Panc1 (cell line): ENCODE measurements around the gene SYTL3. TPM values are rescaled to one million over a fixed set of nuclear protein-coding genes. Genes with fewer than 3 reads are reported as not detected.

Experiments
- ATAC-seq: fragments of 200-7000 bp; cut with Tn5 transposase; 2 replicates; pipeline ENCODE4 v1.9.1; 2020; ENCODE audit warnings: mild to moderate bottlenecking, moderate library complexity
- BruUV-seq: library from RNA; stranded (reverse); fragments of 400-500 nt; replicated peaks from 2 replicates; lab custom pipeline; 2021; lab: Mats Ljungman, UMichigan
- CTCF ChIA-PET: fragments of 300-600 bp; sonication (Branson Sonifier 250); formaldehyde crosslinking; loops from one replicate; lab custom pipeline; 2022; ENCODE audit warnings: antibody characterized with exemption; lab: Charles Lee
- POLR2A ChIA-PET: fragments of 300-600 bp; sonication (Branson Sonifier 250); formaldehyde crosslinking; loops from one replicate; lab custom pipeline; 2022; ENCODE audit warnings: antibody characterized with exemption; lab: Charles Lee
- DNase-seq: peaks from one replicate; pipeline ENCODE4 v3.0.0-alpha.2; 2010; ENCODE audit warnings: low read depth, low spot score
- H3K27ac ChIP-seq: 2 replicates; pipeline ENCODE4 v1.5.1; 2011; ENCODE audit warnings: mild to moderate bottlenecking, low read length, inconsistent platforms
- H3K27me3 ChIP-seq: fragments of 200-500 bp; sonication (Bioruptor generic); 2 replicates; pipeline ENCODE4 v1.6.0; 2014; ENCODE audit warnings: low read length, inconsistent platforms; ENCODE audit not compliant: control insufficient read depth, insufficient read depth
- H3K36me3 ChIP-seq: fragments of 200-500 bp; sonication (Bioruptor generic); 2 replicates; pipeline ENCODE4 v1.5.1; 2014; ENCODE audit warnings: inconsistent platforms, mild to moderate bottlenecking, low read length, moderate library complexity; ENCODE audit not compliant: control insufficient read depth, insufficient read depth
- H3K4me1 ChIP-seq: 2 replicates; pipeline ENCODE4 v1.5.1; 2011; ENCODE audit warnings: inconsistent platforms, mild to moderate bottlenecking, low read length, moderate library complexity; ENCODE audit not compliant: control insufficient read depth, insufficient read depth
- H3K4me3 ChIP-seq, 2 experiments: 2 replicates each; pipeline ENCODE4 v1.5.1; 2011 to 2012; ENCODE audit warnings: low read depth in 2 of 2, low read length in 2 of 2, mild to moderate bottlenecking in 2 of 2, inconsistent platforms in 1 of 2, moderate library complexity in 1 of 2
- H3K9me3 ChIP-seq: fragments of 200-500 bp; sonication (Bioruptor generic); 2 replicates; pipeline ENCODE4 v1.5.1; 2014; ENCODE audit warnings: low read depth, mild to moderate bottlenecking, inconsistent platforms, low read length, moderate library complexity; ENCODE audit not compliant: control insufficient read depth, insufficient read depth
- POLR2AphosphoS5 ChIP-seq: IDR thresholded peaks from 2 replicates; pipeline ENCODE4 v1.6.1; 2012; ENCODE audit warnings: mild to moderate bottlenecking, low read depth, low read length, moderate library complexity
- SIN3A ChIP-seq: IDR thresholded peaks from 2 replicates; pipeline ENCODE4 v1.6.1; 2012; ENCODE audit warnings: low read depth, mild to moderate bottlenecking, low read length, moderate library complexity, borderline replicate concordance; ENCODE audit not compliant: insufficient read depth
- TCF7L2 ChIP-seq: IDR thresholded peaks from 2 replicates; pipeline ENCODE4 v1.6.1; 2011; ENCODE audit warnings: mild to moderate bottlenecking, low read depth, low read length, inconsistent platforms
- in situ Hi-C: cut with HindIII; loops from 2 replicates; pipeline ENCODE4 v1.10.0; 2016; ENCODE audit warnings: low sequenced_read_pairs, low pct_unique_long_range_greater_than_20kb
- intact Hi-C: fragments of 100-400 bp; cut with micrococcal nuclease; formaldehyde crosslinking; loops from one replicate; pipeline ENCODE4 v1.10.0; 2022; ENCODE audit not compliant: unreplicated experiment
- total RNA-seq: library from RNA; stranded (reverse); gene quantifications from one replicate; pipeline ENCODE4 v1.2.1, GENCODE V29; 2021; ENCODE audit not compliant: unreplicated experiment
- TF ChIP-seq, protein P1 (sequence below), 2 experiments: IDR thresholded peaks; 2 replicates each; pipeline ENCODE4 v1.6.1; 2011 to 2012; ENCODE audit warnings: low read depth in 2 of 2, control low read depth in 1 of 2, low read length in 1 of 2, mild to moderate bottlenecking in 1 of 2, moderate library complexity in 1 of 2; ENCODE audit not compliant: insufficient read depth in 1 of 2
- TF ChIP-seq, protein P2 (sequence below): fragments of 450-650 bp; IDR thresholded peaks from 2 replicates; pipeline ENCODE4 v1.5.1; 2017; ENCODE audit warnings: mild to moderate bottlenecking

Gene SYTL3
- total RNA-seq, 1 experiment from 2014 or later = 1.4 TPM

DNA sequence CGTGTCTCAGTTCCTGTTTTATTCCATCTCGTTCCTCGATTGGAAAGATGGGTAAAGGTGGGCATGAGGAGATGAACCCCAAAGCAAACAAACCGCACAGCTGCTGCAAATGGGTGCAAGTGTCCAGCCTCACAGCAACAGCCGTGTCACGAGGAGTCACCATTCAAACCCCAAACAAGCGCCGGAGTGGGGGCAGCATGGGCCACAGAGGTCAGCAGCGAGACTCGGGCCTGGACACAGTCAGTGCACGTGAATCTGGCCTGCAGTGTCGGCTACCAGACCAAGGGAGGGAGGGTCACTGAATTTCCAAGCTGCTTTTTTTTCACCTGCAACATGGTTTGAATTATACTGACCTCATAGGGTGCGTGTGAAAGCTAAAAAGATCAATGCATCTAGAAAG is 105.8 kb downstream of the SYTL3 start:
- intact Hi-C loops = no loop called here
- H3K27ac ChIP-seq = no peak overlapping the region
- POLR2A ChIA-PET = interaction anchor here (0.6 kb wide), 1 partner anchor 23 kb away, joined by 3 read pairs; no protein-coding TSS in a partner anchor
- no TSS peak for BruUV-seq
- no peak overlapping the region for H3K4me3 ChIP-seq
- in situ Hi-C loops = no loop called here
- no peaks in the 10 kb centered on the region for H3K36me3 ChIP-seq
- TF ChIP-seq TCF7L2 (no peak), POLR2AphosphoS5 (no peak), SIN3A (no peak)
- TF ChIP-seq, protein P1, sequence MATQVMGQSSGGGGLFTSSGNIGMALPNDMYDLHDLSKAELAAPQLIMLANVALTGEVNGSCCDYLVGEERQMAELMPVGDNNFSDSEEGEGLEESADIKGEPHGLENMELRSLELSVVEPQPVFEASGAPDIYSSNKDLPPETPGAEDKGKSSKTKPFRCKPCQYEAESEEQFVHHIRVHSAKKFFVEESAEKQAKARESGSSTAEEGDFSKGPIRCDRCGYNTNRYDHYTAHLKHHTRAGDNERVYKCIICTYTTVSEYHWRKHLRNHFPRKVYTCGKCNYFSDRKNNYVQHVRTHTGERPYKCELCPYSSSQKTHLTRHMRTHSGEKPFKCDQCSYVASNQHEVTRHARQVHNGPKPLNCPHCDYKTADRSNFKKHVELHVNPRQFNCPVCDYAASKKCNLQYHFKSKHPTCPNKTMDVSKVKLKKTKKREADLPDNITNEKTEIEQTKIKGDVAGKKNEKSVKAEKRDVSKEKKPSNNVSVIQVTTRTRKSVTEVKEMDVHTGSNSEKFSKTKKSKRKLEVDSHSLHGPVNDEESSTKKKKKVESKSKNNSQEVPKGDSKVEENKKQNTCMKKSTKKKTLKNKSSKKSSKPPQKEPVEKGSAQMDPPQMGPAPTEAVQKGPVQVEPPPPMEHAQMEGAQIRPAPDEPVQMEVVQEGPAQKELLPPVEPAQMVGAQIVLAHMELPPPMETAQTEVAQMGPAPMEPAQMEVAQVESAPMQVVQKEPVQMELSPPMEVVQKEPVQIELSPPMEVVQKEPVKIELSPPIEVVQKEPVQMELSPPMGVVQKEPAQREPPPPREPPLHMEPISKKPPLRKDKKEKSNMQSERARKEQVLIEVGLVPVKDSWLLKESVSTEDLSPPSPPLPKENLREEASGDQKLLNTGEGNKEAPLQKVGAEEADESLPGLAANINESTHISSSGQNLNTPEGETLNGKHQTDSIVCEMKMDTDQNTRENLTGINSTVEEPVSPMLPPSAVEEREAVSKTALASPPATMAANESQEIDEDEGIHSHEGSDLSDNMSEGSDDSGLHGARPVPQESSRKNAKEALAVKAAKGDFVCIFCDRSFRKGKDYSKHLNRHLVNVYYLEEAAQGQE (IDR thresholded peaks at IDR 0.05; ENCODE audit: insufficient read depth in 1 of 2, low read depth in 2 of 2, low read length in 1 of 2) = no peak
- TF ChIP-seq, protein P2, sequence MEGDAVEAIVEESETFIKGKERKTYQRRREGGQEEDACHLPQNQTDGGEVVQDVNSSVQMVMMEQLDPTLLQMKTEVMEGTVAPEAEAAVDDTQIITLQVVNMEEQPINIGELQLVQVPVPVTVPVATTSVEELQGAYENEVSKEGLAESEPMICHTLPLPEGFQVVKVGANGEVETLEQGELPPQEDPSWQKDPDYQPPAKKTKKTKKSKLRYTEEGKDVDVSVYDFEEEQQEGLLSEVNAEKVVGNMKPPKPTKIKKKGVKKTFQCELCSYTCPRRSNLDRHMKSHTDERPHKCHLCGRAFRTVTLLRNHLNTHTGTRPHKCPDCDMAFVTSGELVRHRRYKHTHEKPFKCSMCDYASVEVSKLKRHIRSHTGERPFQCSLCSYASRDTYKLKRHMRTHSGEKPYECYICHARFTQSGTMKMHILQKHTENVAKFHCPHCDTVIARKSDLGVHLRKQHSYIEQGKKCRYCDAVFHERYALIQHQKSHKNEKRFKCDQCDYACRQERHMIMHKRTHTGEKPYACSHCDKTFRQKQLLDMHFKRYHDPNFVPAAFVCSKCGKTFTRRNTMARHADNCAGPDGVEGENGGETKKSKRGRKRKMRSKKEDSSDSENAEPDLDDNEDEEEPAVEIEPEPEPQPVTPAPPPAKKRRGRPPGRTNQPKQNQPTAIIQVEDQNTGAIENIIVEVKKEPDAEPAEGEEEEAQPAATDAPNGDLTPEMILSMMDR = no peak
- ATAC-seq = no peak
- no peaks in the 10 kb centered on the region for H3K9me3 ChIP-seq
- CTCF ChIA-PET = no interaction called here
- no peak for DNase-seq
- H3K27me3 ChIP-seq = no peaks in the 10 kb centered on the region
- no peaks in the 10 kb centered on the region for H3K4me1 ChIP-seq

DNA sequence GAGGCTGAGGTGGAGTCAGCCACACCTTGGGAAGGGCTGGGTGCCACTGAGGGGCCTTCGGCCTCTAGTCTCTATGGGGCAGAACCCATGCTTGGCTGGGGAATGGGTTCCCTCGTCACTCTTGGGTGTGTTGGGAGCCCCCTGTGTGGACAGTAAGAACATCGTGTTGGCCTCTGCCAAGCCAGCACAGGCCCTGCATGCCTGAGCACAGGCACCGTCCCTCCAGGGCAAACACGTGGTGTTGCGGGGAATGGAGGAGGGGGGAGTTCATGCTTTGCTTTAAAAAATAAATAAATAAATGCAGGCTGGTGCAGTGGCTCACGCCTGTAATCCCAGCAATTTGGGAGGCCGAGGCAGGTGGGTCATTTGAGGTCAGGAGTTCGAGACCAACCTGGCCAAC is 106.3 kb downstream of the SYTL3 start:
- ChIA-PET POLR2A (no interaction called here), CTCF (no interaction called here)
- no peaks in the 10 kb centered on the region for H3K27me3 ChIP-seq
- no peaks in the 10 kb centered on the region for H3K9me3 ChIP-seq
- intact Hi-C loops (no loop called here), in situ Hi-C loops (no loop called here)
- H3K4me3 ChIP-seq = no peak overlapping the region
- no peak for DNase-seq
- no TSS peak for BruUV-seq
- H3K4me1 ChIP-seq = no peaks in the 10 kb centered on the region
- ATAC-seq = no peak
- H3K27ac ChIP-seq = no peak overlapping the region
- TF ChIP-seq, protein P2 = no peak
- TF ChIP-seq POLR2AphosphoS5 = no peak
- TF ChIP-seq, protein P1 (IDR thresholded peaks at IDR 0.05; ENCODE audit: insufficient read depth in 1 of 2, low read depth in 2 of 2, low read length in 1 of 2) = no peak
- no peak for TF ChIP-seq SIN3A
- no peak for TF ChIP-seq TCF7L2
- no peaks in the 10 kb centered on the region for H3K36me3 ChIP-seq
